H1 (cell line): ENCODE results near the gene THRB. TPM values are rescaled to one million over a fixed set of nuclear protein-coding genes. Genes with fewer than 3 reads are reported as not detected.

ENCODE experiments used
- CTCF ChIA-PET: fragments of 300-600 bp; sonication (Branson Sonifier 250); formaldehyde crosslinking; loops from one replicate; lab custom pipeline; 2021; ENCODE audit not compliant: partially characterized antibody; lab: Charles Lee
- POLR2A ChIA-PET: fragments of 300-600 bp; sonication (Branson Sonifier 250); formaldehyde crosslinking; loops from one replicate; lab custom pipeline; 2021; ENCODE audit warnings: inconsistent platforms; ENCODE audit not compliant: partially characterized antibody; lab: Charles Lee
- DNase-seq, 2 experiments: peaks; one replicate each; pipeline versions ENCODE4 v3.0.0 to v3.0.0-alpha.2; 2010 to 2022; ENCODE audit warnings: low spot score in 2 of 2, low read depth in 1 of 2, mixed read lengths in 1 of 2
- FAIRE-seq: peaks from 2 replicates; lab custom pipeline; 2011; peaks lifted over from hg19 to GRCh38; lab: Jason Lieb, UNC
- H2AFZ ChIP-seq: 2 replicates; pipeline ENCODE4 v1.8.1; 2012; ENCODE audit warnings: low read length, inconsistent platforms
- H2AK5ac ChIP-seq: 2 replicates; pipeline ENCODE4 v1.6.1; 2013; ENCODE audit warnings: low read depth, low read length
- H2BK120ac ChIP-seq: replicated peaks from 2 replicates; pipeline ENCODE3; 2013; ENCODE audit warnings: low read depth, low read length, inconsistent platforms
- H2BK12ac ChIP-seq: 2 replicates; pipeline ENCODE4 v1.6.1; 2013; ENCODE audit warnings: low read depth, low read length
- H2BK15ac ChIP-seq: 2 replicates; pipeline ENCODE4 v1.6.1; 2013; ENCODE audit warnings: low read length
- H2BK20ac ChIP-seq: 2 replicates; pipeline ENCODE4 v1.6.1; 2013; ENCODE audit warnings: low read length
- H2BK5ac ChIP-seq: 2 replicates; pipeline ENCODE4 v1.6.1; 2013; ENCODE audit warnings: low read depth, low read length
- H3K14ac ChIP-seq: 2 replicates; pipeline ENCODE4 v1.6.1; 2013; ENCODE audit warnings: inconsistent platforms; ENCODE audit not compliant: insufficient read length
- H3K18ac ChIP-seq: 2 replicates; pipeline ENCODE4 v1.6.1; 2013; ENCODE audit warnings: low read length; ENCODE audit errors: extremely low read depth
- H3K23ac ChIP-seq: 2 replicates; pipeline ENCODE4 v1.6.1; 2013; ENCODE audit warnings: inconsistent platforms; ENCODE audit not compliant: insufficient read length
- H3K23me2 ChIP-seq: 2 replicates; pipeline ENCODE4 v1.6.1; 2013; ENCODE audit warnings: low read depth, low read length
- H3K27ac ChIP-seq: 2 replicates; pipeline ENCODE4 v1.6.1; 2011; ENCODE audit warnings: low read depth, low read length, inconsistent platforms
- H3K27me3 ChIP-seq, 4 experiments: replicated peaks in 1 of 4; 1 replicate in 1 of 4; 2 replicates in 3 of 4; pipeline versions ENCODE4 v1.6.1 to v1.8.1; 2011 to 2013; ENCODE audit warnings: low read length in 3 of 4, mild to moderate bottlenecking in 3 of 4, inconsistent platforms in 2 of 4, mixed read lengths in 2 of 4, moderate library complexity in 1 of 4; ENCODE audit not compliant: control insufficient read depth in 3 of 4, insufficient read depth in 3 of 4; ENCODE audit errors: extremely low read depth in 1 of 4
- H3K36me3 ChIP-seq, 4 experiments: 2 replicates each; pipeline versions ENCODE4 v1.6.1 to v1.8.1; 2011 to 2013; ENCODE audit warnings: mild to moderate bottlenecking in 4 of 4, low read length in 3 of 4, moderate library complexity in 2 of 4, control low read depth in 1 of 4, inconsistent platforms in 1 of 4; ENCODE audit not compliant: insufficient read depth in 4 of 4, control insufficient read depth in 2 of 4
- H3K4ac ChIP-seq: replicated peaks from 2 replicates; pipeline ENCODE3; 2013; ENCODE audit warnings: low read length, low read depth, mixed read lengths, inconsistent platforms; ENCODE audit not compliant: insufficient read length
- H3K4me1 ChIP-seq, 4 experiments: replicated peaks in 1 of 4; 1 replicate in 1 of 4; 2 replicates in 3 of 4; pipeline versions ENCODE4 v1.6.1 to v1.8.1; 2011 to 2013; ENCODE audit warnings: low read length in 3 of 4, inconsistent platforms in 2 of 4, mixed read lengths in 1 of 4; ENCODE audit not compliant: insufficient read depth in 4 of 4, control insufficient read depth in 3 of 4
- H3K4me2 ChIP-seq, 2 experiments: 2 replicates each; pipeline versions ENCODE4 v1.6.1 to v1.8.1; 2011 to 2013; ENCODE audit warnings: low read depth in 2 of 2, low read length in 2 of 2, control low read depth in 1 of 2, inconsistent platforms in 1 of 2, mild to moderate bottlenecking in 1 of 2; ENCODE audit not compliant: insufficient read depth in 1 of 2
- H3K4me3 ChIP-seq, 4 experiments: fragments of 200-600, 300-600 bp in 1 of 4; sonication (generic), shearing (Covaris generic), sonication (Bioruptor Twin) in 1 of 4; 2 replicates each; pipeline versions ENCODE4 v1.5.1 to v1.8.1; 2011 to 2016; ENCODE audit warnings: low read length in 4 of 4, low read depth in 3 of 4, control low read depth in 2 of 4, inconsistent platforms in 2 of 4, mild to moderate bottlenecking in 2 of 4, mixed read lengths in 1 of 4, moderate library complexity in 1 of 4; ENCODE audit not compliant: insufficient read depth in 2 of 4; ENCODE audit errors: extremely low read depth in 1 of 4
- H3K56ac ChIP-seq: replicated peaks from 2 replicates; pipeline ENCODE3; 2013; ENCODE audit warnings: low read depth, mild to moderate bottlenecking, mixed read lengths, low read length, inconsistent platforms; ENCODE audit not compliant: insufficient read length
- H3K79me1 ChIP-seq: 2 replicates; pipeline ENCODE4 v1.6.1; 2013; ENCODE audit warnings: low read depth, low read length, control low read depth
- H3K79me2 ChIP-seq, 2 experiments: 2 replicates each; pipeline versions ENCODE4 v1.6.1 to v1.8.1; 2012 to 2013; ENCODE audit warnings: low read length in 2 of 2, mild to moderate bottlenecking in 2 of 2, inconsistent platforms in 1 of 2; ENCODE audit not compliant: insufficient read depth in 2 of 2, control insufficient read depth in 1 of 2
- H3K9ac ChIP-seq, 4 experiments: replicated peaks in 1 of 4; 1 replicate in 1 of 4; 2 replicates in 3 of 4; pipeline versions ENCODE4 v1.6.1 to v1.8.1; 2011 to 2013; ENCODE audit warnings: low read depth in 3 of 4, low read length in 3 of 4, control low read depth in 2 of 4, mild to moderate bottlenecking in 2 of 4, moderate library complexity in 2 of 4, inconsistent platforms in 1 of 4; ENCODE audit errors: extremely low read depth in 1 of 4
- H3K9me3 ChIP-seq, 2 experiments: 2 replicates each; pipeline versions ENCODE4 v1.6.1 to v1.8.1; 2012 to 2013; ENCODE audit warnings: mild to moderate bottlenecking in 2 of 2, moderate library complexity in 2 of 2, control low read depth in 1 of 2, inconsistent platforms in 1 of 2, low read depth in 1 of 2, low read length in 1 of 2, mixed read lengths in 1 of 2; ENCODE audit not compliant: insufficient read depth in 2 of 2
- H4K20me1 ChIP-seq, 2 experiments: replicated peaks in 1 of 2; 2 replicates each; pipeline versions ENCODE3 to v1.8.1; 2011 to 2013; ENCODE audit warnings: inconsistent platforms in 2 of 2, low read length in 2 of 2, mild to moderate bottlenecking in 1 of 2; ENCODE audit not compliant: insufficient read depth in 2 of 2, control insufficient read depth in 1 of 2
- H4K5ac ChIP-seq: 2 replicates; pipeline ENCODE4 v1.6.1; 2013; ENCODE audit warnings: low read length, low read depth, mixed read lengths, inconsistent platforms; ENCODE audit not compliant: insufficient read length
- H4K8ac ChIP-seq: 2 replicates; pipeline ENCODE4 v1.8.0; 2013; ENCODE audit warnings: mild to moderate bottlenecking, moderate library complexity, low read length, inconsistent platforms; ENCODE audit not compliant: insufficient read depth; ENCODE audit errors: extremely low read depth
- H4K91ac ChIP-seq: replicated peaks from 2 replicates; pipeline ENCODE3; 2013; ENCODE audit warnings: low read length, mixed read lengths, inconsistent platforms; ENCODE audit not compliant: insufficient read length
- ASH2L ChIP-seq: fragments of 200-600, 300-600 bp; sonication (generic); IDR thresholded peaks from one replicate; pipeline ENCODE4 v1.7.1; 2017; ENCODE audit warnings: low read length
- E2F6 ChIP-seq: IDR thresholded peaks from 2 replicates; pipeline ENCODE4 v1.6.1; 2012; ENCODE audit warnings: inconsistent platforms
- EZH2 ChIP-seq: fragments of 200-600 bp; sonication (generic); IDR thresholded peaks from 2 replicates; pipeline ENCODE4 v1.7.1; 2012; ENCODE audit warnings: low read depth, mild to moderate bottlenecking, moderate library complexity, low read length, inconsistent platforms; ENCODE audit not compliant: severe bottlenecking
- RXRA ChIP-seq: IDR thresholded peaks from 2 replicates; pipeline ENCODE4 v1.6.1; 2011; ENCODE audit warnings: low read depth, mild to moderate bottlenecking, low read length, moderate library complexity; ENCODE audit not compliant: insufficient read depth
- SP2 ChIP-seq: IDR thresholded peaks from 2 replicates; pipeline ENCODE4 v1.6.1; 2012; ENCODE audit warnings: mild to moderate bottlenecking, low read length, inconsistent platforms
- WGBS, 2 experiments: shearing (Covaris generic) in 1 of 2; methylation state at CpG; one replicate each; pipeline versions ENCODE4 v1.1.6 to v1.1.7; 2013 to 2015; ENCODE audit warnings: low lambda C conversion rate in 2 of 2, mixed read lengths in 2 of 2, inconsistent platforms in 1 of 2, low coverage in 1 of 2, missing lambda C conversion rate in 1 of 2; ENCODE audit not compliant: insufficient replicate concordance in 2 of 2, insufficient coverage in 1 of 2, insufficient read length in 1 of 2; ENCODE audit errors: extremely low coverage in 1 of 2, missing lambda C conversion rate in 1 of 2; 5-methylcytosine and 5-hydroxymethylcytosine counted together
- polyA plus RNA-seq, 7 experiments: library from polyadenylated mRNA; depleted of rRNA in 3 of 7; stranded (reverse) in 5 of 7; unstranded in 2 of 7; fragments of >200 nt in 5 of 7; fragments of 200-250 nt in 2 of 7; gene quantifications; 1 replicate in 5 of 7; 2 replicates in 1 of 7; 4 replicates in 1 of 7; pipeline versions ENCODE4 v1.2.1 to v1.2.3, GENCODE V29; 2011 to 2013; ENCODE audit warnings: missing spikeins in 2 of 7, mixed read lengths in 2 of 7
- total RNA-seq: library from RNA; stranded (reverse); fragmentation: NEBNext Ultra II Directional; extraction: Animal tissue kit (Norgen Biotek cat#: 25700); gene quantifications from 2 replicates; pipeline ENCODE4 v1.2.1, GENCODE V29; 2021

The THRB gene
- total and polyA plus RNA-seq, 2 of the 8 experiments (the other 6 are each of a cell fraction or from before 2014, with no cell fraction given): 0.98 to 3.9 TPM

- H3K27me3 ChIP-seq: no peaks in the 10 kb centered on the region
- no peak overlapping the region for H3K18ac ChIP-seq
- no peak overlapping the region for H3K4me2 ChIP-seq
- H3K27ac ChIP-seq: no peak overlapping the region
- 94% methylated on average over 3 of the region's 4 CpGs; no CpG with 5 or more reads in 1 of the 2 experiments for WGBS, 2 experiments
- no peak overlapping the region for H2BK120ac ChIP-seq
- H2BK15ac ChIP-seq: no peak overlapping the region
- no peaks in the 10 kb centered on the region for H3K79me1 ChIP-seq
- no peaks in the 10 kb centered on the region for H3K4me1 ChIP-seq
- H2AK5ac ChIP-seq: no peak overlapping the region
- CTCF ChIA-PET: interaction anchor here (1.3 kb wide), 1 partner anchor 155 kb away, joined by 3 read pairs; no protein-coding TSS in a partner anchor
- no peak overlapping the region for H2BK12ac ChIP-seq
- no peak overlapping the region for H3K4me3 ChIP-seq
- no peak overlapping the region for H2BK5ac ChIP-seq
- no peak overlapping the region for H4K8ac ChIP-seq
- FAIRE-seq: no peak
- no peaks in the 10 kb centered on the region for H3K79me2 ChIP-seq
- H3K9me3 ChIP-seq: no peaks in the 10 kb centered on the region
- H3K56ac ChIP-seq: no peak overlapping the region
- H3K4ac ChIP-seq: no peak overlapping the region
- no peaks in the 10 kb centered on the region for H4K20me1 ChIP-seq
- H3K23me2 ChIP-seq: no peaks in the 10 kb centered on the region
- H3K36me3 ChIP-seq: no peaks in the 10 kb centered on the region
- POLR2A ChIA-PET: interaction anchor here (1.1 kb wide), 1 partner anchor 54 kb away, joined by 3 read pairs; no protein-coding TSS in a partner anchor
- H3K9ac ChIP-seq: no peak overlapping the region
- TF ChIP-seq SP2: no peak
- TF ChIP-seq EZH2: no peak
- TF ChIP-seq ASH2L: no peak
- no peak for TF ChIP-seq RXRA
- TF ChIP-seq E2F6: no peak
- TF ChIP-seq, all 59 proteins: peak for 0
- H4K91ac ChIP-seq: no peak overlapping the region
- no peak overlapping the region for H2BK20ac ChIP-seq
- no peak overlapping the region for H3K14ac ChIP-seq
- H3K23ac ChIP-seq: no peak overlapping the region
- H4K5ac ChIP-seq: no peak overlapping the region
- no peak overlapping the region for H2AFZ ChIP-seq
- DNase-seq: no peak
Measured at GRCh38 chr3:24340966-24341365, 153.7 kb downstream of the THRB start.
